GM12874 (cell line): Measurements from ENCODE around the gene DIABLO.

ENCODE experiments used
- CTCF ChIP-seq: IDR thresholded peaks from 2 replicates; pipeline ENCODE4 v1.5.1; 2011; ENCODE audit warnings: low read depth, mild to moderate bottlenecking, control low read depth, low read length, moderate library complexity; ENCODE audit not compliant: insufficient read depth

DIABLO gene

GRCh38 chr12:122190842-122191668 is 34.8 kb downstream of the DIABLO start:
- peak; percentile 87 for TF ChIP-seq CTCF

DNA sequence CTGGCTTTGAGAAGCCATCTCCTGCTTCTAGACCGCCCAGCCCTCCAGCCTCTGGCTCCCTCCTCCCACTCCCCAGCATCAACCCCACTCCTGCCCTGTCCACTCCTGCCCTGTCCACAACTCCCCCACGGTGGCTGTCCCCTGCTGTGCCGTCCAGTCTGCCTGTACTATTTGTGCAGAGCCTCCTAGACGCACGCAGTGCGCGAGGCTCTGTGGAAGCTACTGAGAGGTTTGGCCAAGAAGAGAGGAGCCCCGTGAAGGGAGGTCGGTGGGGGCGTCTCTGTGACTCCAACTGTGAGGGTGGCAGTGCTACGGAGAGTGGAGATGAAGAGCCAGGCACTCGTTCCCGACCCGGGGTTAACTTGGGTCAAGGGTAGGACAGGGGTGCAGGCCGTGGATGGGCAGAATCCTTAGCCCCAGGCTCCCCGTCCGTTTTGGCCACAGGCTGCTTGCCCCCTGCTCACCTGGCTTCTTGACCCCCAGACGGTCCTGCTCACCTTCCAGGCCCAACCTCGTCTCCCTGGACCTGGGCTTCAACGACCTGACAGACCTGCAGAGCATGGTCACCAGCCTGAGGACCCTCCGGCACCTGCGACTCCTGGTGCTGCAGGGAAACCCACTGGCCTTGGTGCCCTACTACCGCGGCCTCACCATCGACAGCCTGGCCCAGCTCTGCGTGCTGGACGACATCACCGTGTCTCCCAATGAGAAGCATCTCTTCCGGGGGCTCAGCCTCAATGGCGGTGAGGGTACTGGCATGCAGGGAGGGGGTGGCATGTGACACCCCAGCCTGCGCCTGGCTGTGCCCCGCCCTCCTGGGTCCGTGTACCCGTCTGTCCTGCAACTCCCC is 36.0 kb downstream of the DIABLO start:
- TF ChIP-seq CTCF: no peak

GRCh38 chr12:122187466-122187865 is 38.4 kb downstream of the DIABLO start:
- TF ChIP-seq CTCF: no peak

DNA sequence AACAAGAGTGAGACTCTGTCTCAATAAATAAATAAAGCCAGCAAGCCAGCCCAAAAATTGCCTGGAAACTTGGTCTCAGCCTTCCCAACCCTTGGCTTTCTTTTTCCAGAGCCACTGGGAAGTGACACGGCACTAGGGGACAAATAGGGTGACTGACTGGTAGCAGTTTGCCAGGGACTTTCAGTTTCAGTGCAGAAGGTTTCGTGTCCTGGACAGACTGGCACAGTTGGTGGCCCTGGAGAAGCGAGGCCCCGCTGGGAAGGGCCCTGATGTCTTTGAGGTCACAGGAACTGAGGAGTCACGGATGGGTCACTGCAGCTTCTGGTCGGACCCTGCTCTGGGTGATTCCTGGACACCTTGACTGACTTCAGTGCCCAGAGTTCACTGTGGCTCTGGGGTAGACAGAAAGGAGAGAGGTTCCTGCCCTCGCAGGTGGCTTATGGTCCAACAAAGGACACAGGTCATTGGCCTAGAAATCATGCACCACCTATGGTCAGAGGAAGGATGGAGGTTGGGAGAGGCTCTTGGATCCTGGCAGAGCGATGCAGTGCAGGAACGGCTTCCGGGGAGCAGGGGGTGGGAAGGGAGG is 40.3 kb downstream of the DIABLO start:
- TF ChIP-seq CTCF: no peak

- no peak for TF ChIP-seq CTCF
Measured at GRCh38 chr12:122185079-122185478, 40.8 kb downstream of the DIABLO start.

GRCh38 chr12:122184517-122184916 is 41.3 kb downstream of the DIABLO start:
- TF ChIP-seq CTCF: no peak

GRCh38 chr12:122183588-122183940 is 42.3 kb downstream of the DIABLO start:
- no peak for TF ChIP-seq CTCF
